ENCODE data around the gene RASGRP2.

- TF ChIP-seq POLR2A (IDR thresholded peaks at IDR 0.05; ENCODE audit: low read depth) (no peak), CTCF (IDR thresholded peaks at IDR 0.05) (no peak)
These were observed 41.1 kb upstream of the RASGRP2 start for GRCh38 chr11:64784813-64785581.

Measured in esophagus muscularis mucosa (tissue), 3 donors.